Left lung (tissue), 10 donors: ENCODE results near the gene UCMA. TPM values are rescaled to one million over a fixed set of nuclear protein-coding genes. Genes with fewer than 3 reads are reported as not detected.

Experiments used
- ATAC-seq: fragments of 200-7000 bp; cut with Tn5 transposase; one replicate; pipeline ENCODE4 v1.9.1; 2020; ENCODE audit warnings: moderate library complexity
- DNase-seq, 4 donors: peaks; one replicate each; pipeline ENCODE4 v3.0.0-alpha.2; 2013 to 2020
- H3K27ac ChIP-seq, 2 donors: fragments of 200-600 bp; sonication (generic) in 1 of 2; one replicate each; pipeline versions ENCODE4 v1.5.0 to v1.8.0; 2020 to 2021
- H3K27me3 ChIP-seq, 2 donors: fragments of 200-600 bp; sonication (generic) in 1 of 2; one replicate each; pipeline versions ENCODE4 v1.5.0 to v1.8.0; 2020 to 2021
- H3K36me3 ChIP-seq, 2 donors: fragments of 200-600 bp; sonication (generic) in 1 of 2; one replicate each; pipeline versions ENCODE4 v1.5.0 to v1.8.0; 2020 to 2021
- H3K4me1 ChIP-seq, 2 donors: fragments of 200-600 bp; one replicate each; pipeline ENCODE4 v1.8.0; 2021
- H3K4me3 ChIP-seq, 2 donors: fragments of 200-600 bp; sonication (generic) in 1 of 2; one replicate each; pipeline versions ENCODE4 v1.5.0 to v1.8.0; 2020 to 2021; ENCODE audit warnings: mild to moderate bottlenecking in 1 of 2
- H3K9me3 ChIP-seq, 2 donors: fragments of 200-600 bp; sonication (generic) in 1 of 2; one replicate each; pipeline versions ENCODE4 v1.5.0 to v1.8.0; 2020 to 2021
- intact Hi-C, 2 donors: fragments of 100-400 bp; cut with DNase I; formaldehyde crosslinking; loops; one replicate each; pipeline versions ENCODE4 v1.11.2 to v1.14.2; 2022
- polyA plus RNA-seq, 6 donors: library from polyadenylated mRNA; unstranded; fragments of 120-200 nt; gene quantifications; one replicate each; pipeline ENCODE4 v1.2.1, GENCODE V29; 2013; ENCODE audit not compliant: insufficient read length in 6 of 6
- total RNA-seq, 2 donors: library from RNA; stranded (reverse); fragmentation: NEBNext Ultra II Directional; extraction: Animal tissue kit (Norgen Biotek cat#: 25700); gene quantifications; one replicate each; pipeline ENCODE4 v1.2.1, GENCODE V29; 2021
- TF ChIP-seq, protein P1 (sequence below), 2 donors: fragments of 200-600 bp; sonication (generic) in 1 of 2; IDR thresholded peaks; one replicate each; pipeline versions ENCODE4 v1.5.0 to v1.8.0; 2021; ENCODE audit warnings: antibody characterized with exemption in 2 of 2
- donor health status: DM: no; HTN: yes; CAD: no.
- donor health status: DM: no; HTN: no; CAD: no.

The UCMA gene
- total and polyA plus RNA-seq, 8 donors: 0.25 to 0.57 (median 0.34) TPM; not detected in 3

- H3K9me3 ChIP-seq: no peaks in the 10 kb centered on the region
- H3K27ac ChIP-seq: no peak overlapping the region
- intact Hi-C loops: no loop called here
- DNase-seq (no peak), ATAC-seq (no peak)
- H3K4me3 ChIP-seq: no peak overlapping the region
- H3K27me3 ChIP-seq: no peaks in the 10 kb centered on the region
- TF ChIP-seq, protein P1, sequence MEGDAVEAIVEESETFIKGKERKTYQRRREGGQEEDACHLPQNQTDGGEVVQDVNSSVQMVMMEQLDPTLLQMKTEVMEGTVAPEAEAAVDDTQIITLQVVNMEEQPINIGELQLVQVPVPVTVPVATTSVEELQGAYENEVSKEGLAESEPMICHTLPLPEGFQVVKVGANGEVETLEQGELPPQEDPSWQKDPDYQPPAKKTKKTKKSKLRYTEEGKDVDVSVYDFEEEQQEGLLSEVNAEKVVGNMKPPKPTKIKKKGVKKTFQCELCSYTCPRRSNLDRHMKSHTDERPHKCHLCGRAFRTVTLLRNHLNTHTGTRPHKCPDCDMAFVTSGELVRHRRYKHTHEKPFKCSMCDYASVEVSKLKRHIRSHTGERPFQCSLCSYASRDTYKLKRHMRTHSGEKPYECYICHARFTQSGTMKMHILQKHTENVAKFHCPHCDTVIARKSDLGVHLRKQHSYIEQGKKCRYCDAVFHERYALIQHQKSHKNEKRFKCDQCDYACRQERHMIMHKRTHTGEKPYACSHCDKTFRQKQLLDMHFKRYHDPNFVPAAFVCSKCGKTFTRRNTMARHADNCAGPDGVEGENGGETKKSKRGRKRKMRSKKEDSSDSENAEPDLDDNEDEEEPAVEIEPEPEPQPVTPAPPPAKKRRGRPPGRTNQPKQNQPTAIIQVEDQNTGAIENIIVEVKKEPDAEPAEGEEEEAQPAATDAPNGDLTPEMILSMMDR (IDR thresholded peaks at IDR 0.05): no peak
- H3K4me1 ChIP-seq: no peaks in the 10 kb centered on the region
- H3K36me3 ChIP-seq: no peaks in the 10 kb centered on the region
Observed at GRCh38 chr10:13223241-13223640, 10.9 kb downstream of the UCMA start.

DNA sequence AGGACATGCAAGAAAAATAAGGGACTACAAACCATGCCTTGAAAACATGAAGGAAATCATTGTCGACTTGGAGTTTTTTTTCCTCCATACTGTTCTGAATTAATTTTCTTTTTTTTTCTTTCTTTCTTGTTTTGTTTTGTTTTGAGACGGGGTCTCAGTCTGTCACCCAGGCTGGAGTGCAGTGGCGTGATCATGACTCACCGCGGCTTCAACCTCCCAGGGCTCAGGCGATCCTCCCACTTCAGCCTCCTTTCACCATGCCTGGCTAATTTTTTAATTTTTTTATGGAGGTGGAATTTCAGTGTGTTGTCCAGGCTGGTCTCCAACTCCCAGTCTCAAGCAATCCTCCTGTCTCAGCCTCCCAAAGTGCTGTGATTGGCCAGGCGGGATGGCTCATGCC, 11.6 kb downstream of the UCMA start:
- Histone ChIP-seq H3K4me1 (no peaks in the 10 kb centered on the region), H3K4me3 (no peak overlapping the region), H3K27ac (no peak overlapping the region), H3K27me3 (no peaks in the 10 kb centered on the region), H3K9me3 (no peaks in the 10 kb centered on the region), H3K36me3 (no peaks in the 10 kb centered on the region)
- no peak for ATAC-seq
- DNase-seq: no peak
- TF ChIP-seq, protein P1 (IDR thresholded peaks at IDR 0.05): no peak
- intact Hi-C loops: no loop called here

DNA sequence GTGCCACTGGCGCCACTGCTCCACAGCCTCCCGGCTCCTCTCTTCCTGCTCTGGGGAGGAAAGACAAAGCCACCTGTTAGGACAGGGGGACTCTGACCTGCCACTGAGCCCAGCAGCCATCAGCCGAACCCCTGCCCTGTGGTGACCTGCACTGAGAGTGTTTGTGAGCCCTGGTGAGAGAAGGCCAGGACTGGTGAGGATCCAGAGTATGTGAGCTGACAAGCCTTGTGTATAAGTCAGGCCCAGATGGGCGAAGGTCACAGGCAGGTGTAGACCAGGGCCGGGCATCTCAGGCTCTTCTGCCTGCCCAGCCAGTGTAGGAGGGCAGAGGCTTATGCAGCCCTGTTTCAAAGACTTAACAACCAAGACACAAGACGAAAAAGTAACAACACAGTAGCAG, 12.0 kb downstream of the UCMA start:
- H3K27ac ChIP-seq: no peak overlapping the region
- DNase-seq (no peak), ATAC-seq (no peak)
- no peaks in the 10 kb centered on the region for H3K27me3 ChIP-seq
- H3K4me3 ChIP-seq: no peak overlapping the region
- no peaks in the 10 kb centered on the region for H3K4me1 ChIP-seq
- intact Hi-C loops: no loop called here
- H3K36me3 ChIP-seq: no peaks in the 10 kb centered on the region
- TF ChIP-seq, protein P1 (IDR thresholded peaks at IDR 0.05): no peak
- no peaks in the 10 kb centered on the region for H3K9me3 ChIP-seq

- intact Hi-C loops: no loop called here
- no peaks in the 10 kb centered on the region for H3K4me1 ChIP-seq
- no peak for ATAC-seq
- H3K27me3 ChIP-seq: no peaks in the 10 kb centered on the region
- no peak overlapping the region for H3K27ac ChIP-seq
- no peaks in the 10 kb centered on the region for H3K9me3 ChIP-seq
- no peak overlapping the region for H3K4me3 ChIP-seq
- DNase-seq: no peak
- H3K36me3 ChIP-seq: no peaks in the 10 kb centered on the region
- TF ChIP-seq, protein P1 (IDR thresholded peaks at IDR 0.05): no peak
Observed at GRCh38 chr10:13221572-13221971, 12.6 kb downstream of the UCMA start.

GRCh38 chr10:13219685-13220670, 14.2 kb downstream of the UCMA start:
- ATAC-seq: no peak

More at GRCh38 chr10:13219685-13220670, 14.2 kb downstream of the UCMA start:
- intact Hi-C loops: no loop called here
- H3K4me1 ChIP-seq: no peaks in the 10 kb centered on the region
- H3K27ac ChIP-seq: no peak overlapping the region
- H3K9me3 ChIP-seq: no peaks in the 10 kb centered on the region
- no peak overlapping the region for H3K4me3 ChIP-seq
- H3K27me3 ChIP-seq: no peaks in the 10 kb centered on the region
- DNase-seq: no peak
- H3K36me3 ChIP-seq: no peaks in the 10 kb centered on the region
- TF ChIP-seq, protein P1 (IDR thresholded peaks at IDR 0.05): no peak
